ENCODE data around the gene UBE2V1.

DNA sequence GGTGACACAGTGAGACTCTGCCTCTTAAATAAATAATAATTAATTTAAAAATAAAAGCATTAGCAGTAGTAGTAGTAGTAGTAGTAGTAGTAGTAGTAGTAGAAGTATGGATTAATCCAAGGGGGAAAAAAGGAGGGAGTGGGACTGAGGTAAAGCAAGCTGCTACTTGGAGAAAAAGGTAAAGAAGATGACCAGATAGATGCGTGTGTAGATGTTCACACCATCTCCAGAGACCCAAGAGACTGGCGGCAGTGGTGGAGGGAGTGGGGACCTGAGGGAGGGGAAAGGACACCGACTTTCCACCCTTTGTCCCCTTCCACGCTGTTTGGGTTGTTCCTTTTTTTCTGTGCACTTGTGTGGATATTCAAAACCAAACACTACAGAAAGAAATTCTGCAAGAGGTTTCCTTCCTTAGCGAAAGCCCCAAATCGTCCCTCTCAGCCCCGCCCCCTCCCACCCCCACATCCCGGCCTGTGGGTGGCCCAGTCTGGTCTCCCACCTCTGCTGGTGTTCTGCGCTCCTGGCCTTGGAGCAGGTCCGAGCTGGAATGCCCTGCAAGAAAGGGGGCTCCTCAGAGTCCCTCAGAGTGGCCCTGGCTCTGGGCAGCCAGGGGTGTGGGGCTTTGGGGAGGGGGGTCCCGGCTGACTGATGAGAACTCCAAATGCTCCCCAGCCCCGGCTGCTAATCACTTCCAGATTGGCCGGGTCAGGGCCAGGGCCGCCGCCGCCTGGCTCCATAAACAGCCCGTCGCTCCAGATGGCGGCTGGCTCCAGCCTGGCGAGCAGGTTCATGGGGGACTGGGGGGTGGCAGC, 60.2 kb downstream of the UBE2V1 start:
- no peak for TF ChIP-seq EZH2 (IDR thresholded peaks at IDR 0.05; ENCODE audit: borderline replicate concordance, low read depth, low read length, poor library complexity, severe bottlenecking)
- TF ChIP-seq, protein P1, sequence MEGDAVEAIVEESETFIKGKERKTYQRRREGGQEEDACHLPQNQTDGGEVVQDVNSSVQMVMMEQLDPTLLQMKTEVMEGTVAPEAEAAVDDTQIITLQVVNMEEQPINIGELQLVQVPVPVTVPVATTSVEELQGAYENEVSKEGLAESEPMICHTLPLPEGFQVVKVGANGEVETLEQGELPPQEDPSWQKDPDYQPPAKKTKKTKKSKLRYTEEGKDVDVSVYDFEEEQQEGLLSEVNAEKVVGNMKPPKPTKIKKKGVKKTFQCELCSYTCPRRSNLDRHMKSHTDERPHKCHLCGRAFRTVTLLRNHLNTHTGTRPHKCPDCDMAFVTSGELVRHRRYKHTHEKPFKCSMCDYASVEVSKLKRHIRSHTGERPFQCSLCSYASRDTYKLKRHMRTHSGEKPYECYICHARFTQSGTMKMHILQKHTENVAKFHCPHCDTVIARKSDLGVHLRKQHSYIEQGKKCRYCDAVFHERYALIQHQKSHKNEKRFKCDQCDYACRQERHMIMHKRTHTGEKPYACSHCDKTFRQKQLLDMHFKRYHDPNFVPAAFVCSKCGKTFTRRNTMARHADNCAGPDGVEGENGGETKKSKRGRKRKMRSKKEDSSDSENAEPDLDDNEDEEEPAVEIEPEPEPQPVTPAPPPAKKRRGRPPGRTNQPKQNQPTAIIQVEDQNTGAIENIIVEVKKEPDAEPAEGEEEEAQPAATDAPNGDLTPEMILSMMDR (conservative IDR thresholded peaks at IDR 0.05; ENCODE audit: low read depth, low read length): no peak
